HEK293 (cell line): ENCODE measurements around the gene SLC38A8.
A peak's percentile ranks its signal among the peaks of the same experiment; 100 is the strongest.

Experiments
- CTCF ChIA-PET: fragments of 350-600 bp; formaldehyde crosslinking; extraction: SDS; loops from one replicate; lab custom pipeline; 2021; ENCODE audit warnings: antibody characterized with exemption; lab: Yijun Ruan, JAX
- POLR2A ChIA-PET: fragments of 300-600 bp; formaldehyde crosslinking; extraction: SDS; loops from one replicate; lab custom pipeline; 2020; ENCODE audit warnings: antibody characterized with exemption, inconsistent platforms; lab: Yijun Ruan, JAX
- H3K27ac ChIP-seq: fragments of 200-500 bp; sonication (Bioruptor generic); 2 replicates; pipeline ENCODE4 v1.5.1; 2014; ENCODE audit warnings: low read depth, low read length, control low read depth, inconsistent platforms; ENCODE audit errors: extremely low read depth
- H3K36me3 ChIP-seq, 2 experiments: fragments of 200-500 bp in 1 of 2; sonication (Bioruptor generic) in 1 of 2; 1 replicate in 1 of 2; 2 replicates in 1 of 2; pipeline ENCODE4 v1.5.1; 2014 to 2017; ENCODE audit warnings: inconsistent platforms in 2 of 2, low read length in 2 of 2; ENCODE audit not compliant: control insufficient read depth in 2 of 2, insufficient read depth in 1 of 2
- H3K4me1 ChIP-seq: fragments of 200-500 bp; sonication (Bioruptor generic); 2 replicates; pipeline ENCODE4 v1.5.1; 2014; ENCODE audit warnings: mild to moderate bottlenecking, low read length, inconsistent platforms; ENCODE audit not compliant: control insufficient read depth, insufficient read depth
- H3K4me3 ChIP-seq: 2 replicates; pipeline ENCODE4 v1.5.1; 2011; ENCODE audit warnings: low read depth, mild to moderate bottlenecking, control low read depth, low read length, moderate library complexity
- H3K9me3 ChIP-seq: fragments of 200-500 bp; sonication (Bioruptor generic); 2 replicates; pipeline ENCODE4 v1.5.1; 2014; ENCODE audit warnings: low read depth, low read length, inconsistent platforms; ENCODE audit not compliant: control insufficient read depth, insufficient read depth
- CTCF ChIP-seq: fragments of 450-650 bp; formaldehyde crosslinking; IDR thresholded peaks from 2 replicates; pipeline ENCODE4 v1.5.1; 2016; ENCODE audit warnings: missing biosample characterization, missing genetic modification characterization
- FEZF1 ChIP-seq: fragments of 450-650 bp; formaldehyde crosslinking; IDR thresholded peaks from 2 replicates; pipeline ENCODE4 v1.5.1; 2016; ENCODE audit warnings: missing biosample characterization, missing genetic modification characterization
- KLF16 ChIP-seq: fragments of 450-650 bp; formaldehyde crosslinking; IDR thresholded peaks from 2 replicates; pipeline ENCODE4 v1.5.1; 2017; ENCODE audit warnings: missing biosample characterization, missing genetic modification characterization
- SCRT2 ChIP-seq: fragments of 450-650 bp; formaldehyde crosslinking; IDR thresholded peaks from 2 replicates; pipeline ENCODE4 v1.5.1; 2016; ENCODE audit warnings: missing biosample characterization, missing genetic modification characterization
- SP2 ChIP-seq: fragments of 450-650 bp; formaldehyde crosslinking; IDR thresholded peaks from 2 replicates; pipeline ENCODE4 v1.5.1; 2016; ENCODE audit warnings: missing biosample characterization, missing genetic modification characterization
- TCF7L2 ChIP-seq: IDR thresholded peaks from 2 replicates; pipeline ENCODE4 v1.6.1; 2011; ENCODE audit warnings: low read depth, mild to moderate bottlenecking, inconsistent platforms, low read length, moderate library complexity, borderline replicate concordance
- ZBTB20 ChIP-seq: fragments of 450-650 bp; formaldehyde crosslinking; IDR thresholded peaks from 2 replicates; pipeline ENCODE4 v1.5.1; 2016; ENCODE audit warnings: missing biosample characterization, missing genetic modification characterization
- ZBTB8A ChIP-seq: fragments of 450-650 bp; formaldehyde crosslinking; IDR thresholded peaks from 2 replicates; pipeline ENCODE4 v1.5.1; 2016; ENCODE audit warnings: missing biosample characterization, missing genetic modification characterization
- ZFHX2 ChIP-seq: fragments of 450-650 bp; formaldehyde crosslinking; conservative IDR thresholded peaks from 2 replicates; pipeline ENCODE4 v1.5.1; 2016; ENCODE audit warnings: missing biosample characterization, missing genetic modification characterization
- ZIC2 ChIP-seq: fragments of 450-650 bp; formaldehyde crosslinking; IDR thresholded peaks from 2 replicates; pipeline ENCODE4 v1.5.1; 2016; ENCODE audit warnings: missing biosample characterization, missing genetic modification characterization
- ZNF19 ChIP-seq: fragments of 450-650 bp; formaldehyde crosslinking; IDR thresholded peaks from 2 replicates; pipeline ENCODE4; 2016; ENCODE audit warnings: missing biosample characterization, missing genetic modification characterization, low read depth
- ZNF221 ChIP-seq: fragments of 450-650 bp; formaldehyde crosslinking; IDR thresholded peaks from 2 replicates; pipeline ENCODE4 v1.5.1; 2017; ENCODE audit warnings: missing biosample characterization, missing genetic modification characterization, borderline replicate concordance
- ZNF223 ChIP-seq: fragments of 450-650 bp; formaldehyde crosslinking; IDR thresholded peaks from 2 replicates; pipeline ENCODE4 v1.5.1; 2016; ENCODE audit warnings: missing biosample characterization, missing genetic modification characterization
- ZNF24 ChIP-seq: fragments of 450-650 bp; formaldehyde crosslinking; IDR thresholded peaks from 2 replicates; pipeline ENCODE4 v1.5.1; 2016; ENCODE audit warnings: missing biosample characterization, missing genetic modification characterization
- ZNF26 ChIP-seq: fragments of 450-650 bp; formaldehyde crosslinking; IDR thresholded peaks from 2 replicates; pipeline ENCODE4 v1.5.1; 2016; ENCODE audit warnings: missing biosample characterization, missing genetic modification characterization
- ZNF341 ChIP-seq: fragments of 450-650 bp; formaldehyde crosslinking; IDR thresholded peaks from 2 replicates; pipeline ENCODE4; 2016; ENCODE audit warnings: low read depth, missing biosample characterization, missing genetic modification characterization
- ZNF398 ChIP-seq: fragments of 450-650 bp; formaldehyde crosslinking; IDR thresholded peaks from 2 replicates; pipeline ENCODE4 v1.5.1; 2017; ENCODE audit warnings: missing biosample characterization, missing genetic modification characterization
- ZNF426 ChIP-seq: fragments of 450-650 bp; formaldehyde crosslinking; IDR thresholded peaks from 2 replicates; pipeline ENCODE4 v1.5.1; 2017; ENCODE audit warnings: missing biosample characterization, missing genetic modification characterization, mild to moderate bottlenecking, inconsistent platforms, moderate library complexity
- ZNF449 ChIP-seq: fragments of 450-650 bp; formaldehyde crosslinking; IDR thresholded peaks from 2 replicates; pipeline ENCODE4 v1.5.1; 2017; ENCODE audit warnings: missing biosample characterization, mild to moderate bottlenecking, missing genetic modification characterization, moderate library complexity
- ZNF488 ChIP-seq: fragments of 450-650 bp; formaldehyde crosslinking; IDR thresholded peaks from 2 replicates; pipeline ENCODE4 v1.5.1; 2016; ENCODE audit warnings: missing biosample characterization, missing genetic modification characterization
- ZNF660 ChIP-seq: fragments of 450-650 bp; IDR thresholded peaks from 2 replicates; pipeline ENCODE4 v1.5.1; 2018; ENCODE audit warnings: missing biosample characterization, mild to moderate bottlenecking, missing genetic modification characterization

The SLC38A8 gene

GRCh38 chr16:84045001-84045817, 2.6 kb upstream of the SLC38A8 start:
- Histone ChIP-seq H3K27ac (no peak overlapping the region), H3K4me1 (peaks cover 7% of the 10 kb centered on the region), H3K36me3 (peaks cover 0 to 12% of the 10 kb centered on the region in 2 experiments; a peak in 1 of 3 replicates), H3K9me3 (no peaks in the 10 kb centered on the region), H3K4me3 (no peak overlapping the region)
- ChIA-PET POLR2A (no interaction called here), CTCF (interaction anchor here (1.6 to 3.7 kb wide), 4 partner anchors 10 to 90 kb away, joined by 4 to 21 read pairs (median 14); no protein-coding TSS in a partner anchor)
- TF ChIP-seq ZBTB20 (tag by site-specific recombination) (peak; percentile 28; the same call in 1 of the 2 replicates), FEZF1 (tag by site-specific recombination) (no peak)

- Histone ChIP-seq H3K4me3 (no peak overlapping the region), H3K4me1 (peaks cover 7% of the 10 kb centered on the region), H3K27ac (no peak overlapping the region), H3K36me3 (peaks cover 0 to 3% of the 10 kb centered on the region in 2 experiments; a peak in 1 of 3 replicates), H3K9me3 (no peaks in the 10 kb centered on the region)
- CTCF ChIA-PET, result interaction anchor here (0.5 to 3.7 kb wide), 10 partner anchors 11 to 598 kb away, joined by 3 to 21 read pairs (median 4); no protein-coding TSS in a partner anchor
- POLR2A ChIA-PET, result interaction anchor here (0.8 kb wide), 1 partner anchor 333 kb away, joined by 3 read pairs; no protein-coding TSS in a partner anchor
- no peak for TF ChIP-seq ZNF223 (tag by site-specific recombination)
- 0 out of 2 replicates have a peak, but pooled peaks have one; percentile 7 for TF ChIP-seq ZBTB20 (tag by site-specific recombination)
- TF ChIP-seq SCRT2 (tag by site-specific recombination), result no peak
- 0 out of 2 replicates have a peak, but pooled peaks have one; percentile 19 for TF ChIP-seq CTCF
- TF ChIP-seq ZNF24 (tag by site-specific recombination), result peak; percentile 46; the same call in 1 of the 2 replicates
- no peak for TF ChIP-seq ZNF660 (tag by site-specific recombination)
- TF ChIP-seq ZNF26 (tag by site-specific recombination), result no peak
- no peak for TF ChIP-seq ZNF221
- no peak for TF ChIP-seq ZFHX2 (tag by site-specific recombination)
- no peak for TF ChIP-seq ZNF398 (tag by site-specific recombination)
These were observed 1.5 kb upstream of the SLC38A8 start for GRCh38 chr16:84044118-84044488.

- Histone ChIP-seq H3K36me3 (no peaks in the 10 kb centered on the region), H3K4me3 (no peak overlapping the region), H3K4me1 (peaks cover 7% of the 10 kb centered on the region), H3K27ac (no peak overlapping the region; the same call in 1 of the 2 replicates), H3K9me3 (no peaks in the 10 kb centered on the region)
- ChIA-PET POLR2A (interaction anchor here (0.8 to 1.0 kb wide), 2 partner anchors 30 to 333 kb away, joined by 3 to 4 read pairs; no protein-coding TSS in a partner anchor), CTCF (interaction anchor here (0.6 to 3.7 kb wide), 11 partner anchors 12 to 598 kb away, joined by 3 to 21 read pairs (median 4); no protein-coding TSS in a partner anchor)
- TF ChIP-seq ZNF426 (tag by site-specific recombination) (no peak), TCF7L2 (peak; percentile 88; the same call in 1 of the 2 replicates), ZNF488 (tag by site-specific recombination) (no peak), ZNF19 (tag by site-specific recombination) (no peak), SP2 (tag by site-specific recombination) (no peak), ZIC2 (tag by site-specific recombination) (peak; percentile 88), ZNF341 (peak; percentile 33), KLF16 (tag by site-specific recombination) (no peak), ZBTB8A (no peak), ZNF449 (tag by site-specific recombination) (peak; percentile 83)
These were observed 1.0 kb upstream of the SLC38A8 start for GRCh38 chr16:84043486-84044117.
